HG03575 (cell line): ENCODE results near the gene PPM1L.
"Not testable (repeated sequence)": the region's sequence is repeated elsewhere in the genome, so short reads cannot be mapped to it uniquely, and the experiment has no call there.

ENCODE experiments used
- ATAC-seq: cut with Tn5 transposase; IDR thresholded peaks from one replicate; pipeline ENCODE4 v1.9.1; 2021; ENCODE audit not compliant: unreplicated experiment, insufficient number of reproducible peaks, low FRiP score; ENCODE audit errors: extremely low read depth

PPM1L gene

DNA sequence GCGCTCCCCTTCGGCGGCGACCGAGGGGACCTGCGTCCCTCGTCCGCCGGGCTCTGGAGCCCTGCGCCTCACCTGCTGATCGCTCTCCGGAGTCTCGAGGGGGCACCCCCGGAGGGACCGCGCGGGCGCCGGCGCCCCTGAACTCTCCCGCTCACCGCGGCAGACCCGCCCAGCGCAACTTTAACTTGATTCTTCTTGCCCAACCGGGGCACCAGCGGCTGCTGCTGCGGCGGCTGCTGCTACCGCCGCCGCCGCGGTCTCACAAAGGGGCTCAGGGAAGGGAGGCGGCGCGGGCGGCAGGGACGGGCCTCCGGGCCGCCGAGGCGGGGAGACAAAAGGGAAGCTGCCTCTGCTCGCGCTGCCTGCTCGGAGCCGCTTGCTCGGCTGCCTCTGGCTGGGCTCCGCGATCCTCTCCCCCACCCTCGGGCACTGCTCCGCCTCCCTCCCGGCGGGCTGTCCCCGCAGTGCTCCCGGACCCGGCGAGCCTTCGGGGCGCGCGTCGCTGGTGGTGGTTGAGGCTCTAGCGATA lies at the start of gene PPM1L:
Gene PPM1L (plus strand): TSS at position 456 of the 529 bp plus-strand sequence.
- peak; percentile 25 for ATAC-seq

DNA sequence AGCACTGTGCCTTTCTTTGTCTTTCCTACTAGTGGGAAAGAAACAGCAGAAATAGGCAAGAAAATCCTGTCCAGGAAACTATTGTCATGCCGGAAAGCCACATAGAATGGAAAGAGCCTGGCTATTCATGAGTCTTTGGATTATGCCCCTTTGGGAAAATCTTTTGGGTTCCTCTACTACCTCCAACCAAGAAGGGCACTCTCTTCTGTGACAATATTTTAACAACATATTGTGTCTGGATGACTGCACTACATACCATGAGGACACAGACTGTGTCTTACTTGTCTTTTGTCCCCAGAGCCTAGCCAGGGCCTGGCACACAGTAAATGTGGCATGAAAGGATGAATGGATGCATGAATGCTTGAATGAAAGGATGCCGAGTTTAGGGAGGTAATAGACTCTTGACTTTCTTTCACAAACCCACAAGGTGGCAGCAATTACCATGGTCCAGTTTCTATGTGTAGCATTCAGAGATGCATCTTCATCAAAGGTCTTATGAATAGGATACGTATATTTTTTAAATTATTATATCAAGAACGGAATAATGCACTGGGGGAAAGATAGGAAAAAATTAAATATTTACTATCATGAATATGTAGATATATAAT lies 48.7 kb upstream of the PPM1L start:
- ATAC-seq, result no peak

GRCh38 chr3:160709477-160710182 lies 46.4 kb upstream of the PPM1L start:
- no peak for ATAC-seq

DNA sequence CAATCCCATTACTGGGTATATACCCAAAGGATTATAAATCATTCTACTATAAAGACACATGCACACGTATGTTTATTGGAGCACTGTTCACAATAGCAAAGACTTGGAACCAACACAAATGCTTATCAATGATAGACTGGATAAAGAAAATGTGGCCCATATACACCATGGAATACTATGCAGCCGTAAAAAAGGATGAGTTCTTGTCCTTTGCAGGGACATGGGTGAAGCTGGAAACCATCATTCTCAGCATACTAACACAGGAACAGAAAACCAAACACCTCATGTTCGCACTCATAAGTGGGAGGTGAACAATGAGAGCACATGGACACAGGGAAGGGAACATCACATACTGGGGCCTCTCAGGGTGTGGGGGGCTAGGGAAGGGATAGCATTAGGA lies 42.9 kb upstream of the PPM1L start:
- ATAC-seq, result not testable (repeated sequence)

GRCh38 chr3:160719710-160720109 lies 36.3 kb upstream of the PPM1L start:
- no peak for ATAC-seq

DNA sequence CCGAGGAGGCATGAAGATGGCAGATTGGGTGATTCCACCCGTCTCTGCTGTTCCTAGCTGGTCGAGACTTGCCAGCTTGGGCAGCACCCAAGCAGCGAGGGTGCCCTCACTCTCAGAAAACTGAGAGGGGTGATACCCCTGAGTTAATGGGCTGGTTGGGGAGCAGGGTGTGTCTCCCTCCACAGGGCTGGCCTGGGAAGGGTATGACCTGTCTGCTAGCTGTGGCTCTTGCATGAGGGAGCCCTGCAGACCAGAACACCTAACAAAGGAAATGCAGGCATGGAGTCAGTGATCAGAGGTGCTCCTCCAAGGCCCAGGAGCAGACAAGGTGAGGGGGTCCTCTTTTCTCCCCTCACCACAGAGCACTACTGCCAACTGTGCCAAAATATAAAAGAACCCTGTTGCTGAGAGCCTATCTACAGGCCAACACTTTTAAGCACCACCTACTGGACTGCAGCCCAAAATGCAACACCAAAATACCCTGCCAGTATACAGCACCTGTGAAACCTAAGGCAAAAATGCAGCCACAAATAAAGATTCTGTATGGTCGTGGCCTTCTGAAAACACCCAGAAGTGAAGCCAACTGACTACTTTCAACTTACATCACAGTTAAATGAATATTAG lies 35.8 kb upstream of the PPM1L start:
- ATAC-seq, result no peak

- ATAC-seq, result no peak
These were observed 33.7 kb upstream of the PPM1L start for GRCh38 chr3:160722331-160722730.

DNA sequence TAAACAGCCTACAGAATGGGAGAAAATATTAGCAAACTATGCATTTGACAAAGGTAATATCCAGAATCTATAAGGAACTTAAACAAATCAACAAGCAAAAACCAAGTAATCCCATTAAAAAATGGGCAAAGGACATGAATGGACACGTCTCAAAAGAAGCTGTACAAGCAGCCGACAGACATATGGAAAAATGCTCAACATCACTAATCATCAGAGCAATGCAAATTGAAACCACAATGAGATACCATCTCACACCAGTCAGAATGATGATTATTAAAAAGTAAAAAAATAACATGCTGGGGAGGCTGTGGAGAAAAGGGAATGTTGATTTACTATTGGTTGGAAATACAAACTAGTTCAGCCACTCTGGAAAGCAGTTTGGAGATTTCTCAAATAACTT lies 30.7 kb upstream of the PPM1L start:
- no peak for ATAC-seq

- no peak for ATAC-seq
These were observed 20.2 kb upstream of the PPM1L start for GRCh38 chr3:160735826-160736225.

DNA sequence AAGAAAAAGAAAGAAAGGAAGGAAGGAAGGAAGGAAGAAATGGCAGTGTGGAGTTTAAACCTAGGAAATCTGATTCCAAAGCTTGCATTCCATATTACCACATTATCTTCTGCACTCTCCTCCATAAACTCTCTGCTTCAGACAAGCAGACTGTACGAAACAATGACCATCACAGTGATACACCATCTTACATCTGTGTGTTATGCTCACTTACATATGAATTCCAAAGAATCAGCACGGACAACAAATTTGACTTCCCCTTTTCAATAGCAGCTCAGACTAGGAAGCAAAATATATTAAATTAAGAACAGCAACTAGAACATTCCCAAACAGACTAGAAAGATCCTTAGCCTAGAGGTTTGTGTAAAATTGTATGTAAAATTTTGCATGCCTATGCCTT lies 18.0 kb upstream of the PPM1L start:
- ATAC-seq, result no peak

DNA sequence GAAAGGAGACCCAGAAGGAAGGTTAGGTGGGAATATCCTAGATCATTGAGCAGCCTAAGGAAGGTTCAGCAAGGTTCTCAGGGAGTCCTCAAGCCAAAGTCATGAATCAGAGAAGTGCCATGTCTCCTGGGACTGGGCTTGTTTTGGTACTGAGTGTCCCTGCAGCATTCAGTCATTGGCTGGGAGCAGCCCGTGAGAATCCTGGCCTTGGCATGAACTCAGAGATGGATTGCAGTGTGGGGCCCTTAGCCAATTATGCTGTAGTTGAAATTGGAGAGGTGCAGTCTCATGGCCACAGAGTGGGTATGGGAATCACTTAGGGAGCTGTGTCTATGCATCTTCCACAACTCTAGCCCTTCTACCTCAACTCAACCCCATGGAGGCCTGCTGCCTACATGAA lies 17.0 kb upstream of the PPM1L start:
- no peak for ATAC-seq

GRCh38 chr3:160746976-160747375 lies 9.1 kb upstream of the PPM1L start:
- ATAC-seq, result no peak

DNA sequence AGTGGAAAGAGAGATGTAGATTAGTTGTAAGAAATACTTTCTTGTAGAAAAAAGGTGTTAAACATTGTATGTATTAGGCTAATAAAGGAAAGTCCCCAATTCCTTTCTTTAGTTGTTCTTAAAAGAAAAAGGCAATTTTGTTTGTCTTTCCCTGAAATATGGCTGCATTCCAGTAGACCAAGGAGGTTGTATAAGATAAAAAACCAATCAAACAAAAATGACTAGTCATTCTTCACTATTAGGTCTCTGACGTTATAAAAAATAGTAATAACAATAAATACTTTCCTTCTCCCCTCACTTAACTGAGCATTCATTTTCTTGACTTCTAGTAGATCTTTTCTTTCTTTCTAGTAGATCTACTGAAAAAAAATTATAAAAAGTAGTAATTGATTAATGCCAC lies 8.6 kb upstream of the PPM1L start:
- no peak for ATAC-seq

GRCh38 chr3:160748231-160748630 lies 7.8 kb upstream of the PPM1L start:
- no peak for ATAC-seq

- ATAC-seq, result no peak
These were observed 7.2 kb upstream of the PPM1L start for GRCh38 chr3:160748787-160749186.

GRCh38 chr3:160753953-160754352 lies 2.1 kb upstream of the PPM1L start:
- ATAC-seq, result no peak

- ATAC-seq, result no peak
These were observed 1.6 kb upstream of the PPM1L start for GRCh38 chr3:160754371-160754854.

DNA sequence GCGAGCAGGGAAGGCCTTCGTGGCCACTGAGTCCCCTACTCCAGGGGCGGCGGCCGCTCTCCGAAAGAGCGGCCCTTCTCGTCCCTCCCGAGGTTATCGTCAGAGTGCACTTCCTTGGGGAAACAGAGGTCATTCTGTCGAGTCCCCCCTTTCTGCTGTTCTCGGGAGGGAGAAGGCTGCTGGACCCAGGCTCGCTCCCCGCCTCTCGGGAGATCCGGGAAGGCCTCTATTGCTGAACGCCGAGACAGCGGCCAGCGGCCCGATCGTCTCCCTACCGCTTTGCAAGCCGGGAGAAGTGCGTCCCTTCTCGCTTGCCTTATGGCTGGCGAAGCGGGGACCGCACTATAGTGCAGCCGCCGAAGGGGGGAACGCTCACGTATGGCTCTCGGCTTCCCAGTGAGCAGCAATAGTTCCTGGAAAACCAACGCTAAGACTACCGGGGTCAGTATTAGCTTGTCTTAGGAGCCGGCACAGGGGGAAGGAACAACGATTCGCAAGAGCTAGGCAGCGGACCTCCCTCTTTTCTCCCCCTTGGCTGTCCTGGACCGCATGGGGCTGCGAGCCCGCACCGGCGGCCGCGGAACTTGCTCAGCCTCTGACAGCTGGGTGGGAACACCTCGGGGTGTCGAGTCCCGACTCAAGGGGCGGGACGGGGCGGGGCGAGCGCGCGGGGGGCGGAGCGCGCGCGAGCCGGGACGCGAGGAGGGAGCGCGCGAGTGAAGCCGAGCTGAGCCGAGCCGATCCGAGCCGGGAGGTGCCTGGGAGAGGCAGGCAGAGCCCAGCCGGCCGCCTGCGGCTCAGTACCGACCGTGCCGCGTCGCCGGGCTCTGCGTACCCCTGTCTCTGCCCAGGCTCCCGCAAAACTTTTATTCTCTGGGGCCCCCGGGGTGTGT lies 930 bp upstream of the PPM1L start:
- ATAC-seq, result peak; percentile 52
